Measurements from ENCODE around the gene VWF. TPM values are rescaled to one million over a fixed set of nuclear protein-coding genes. Genes with fewer than 3 reads are reported as not detected.

The VWF gene
- total RNA-seq = 0.05 to 0.08 TPM (median 0.07 TPM) in 3 replicates
- long read RNA-seq = 0 reads

- H3K27ac Mint-ChIP-seq (ENCODE audit: unreplicated experiment) = no peak within 1 kb of the TSS
- TF ChIP-seq CTCF (IDR thresholded peaks at IDR 0.05) = no peak
- H3K36me3 Mint-ChIP-seq (ENCODE audit: low read depth) = peaks cover 1% of the 10 kb centered on the region
- DNase-seq (ENCODE audit: low spot score) = no peak
- no peaks in the 10 kb centered on the region for H3K4me1 Mint-ChIP-seq (ENCODE audit: low read depth)
- no peaks in the 10 kb centered on the region for H3K9me3 Mint-ChIP-seq (ENCODE audit: low read depth)
- H3K27me3 Mint-ChIP-seq (ENCODE audit: low read depth) = peaks cover 2% of the 10 kb centered on the region
- no peak within 1 kb of the TSS for H3K4me3 Mint-ChIP-seq (ENCODE audit: unreplicated experiment)
These were observed at the start of gene VWF for GRCh38 chr12:6124411-6125309. VWF (minus strand) TSS chr12:6124670; CDS start chr12:6123196, 1,474 bp downstream.

GRCh38 chr12:6172862-6173261 is 48.4 kb upstream of the VWF start:
- DNase-seq (ENCODE audit: low spot score) = no peak
- no peak for TF ChIP-seq CTCF (IDR thresholded peaks at IDR 0.05)
- Mint-ChIP-seq H3K4me1 (ENCODE audit: low read depth) (peaks cover 10% of the 10 kb centered on the region), H3K36me3 (ENCODE audit: low read depth) (no peaks in the 10 kb centered on the region), H3K27me3 (ENCODE audit: low read depth) (no peaks in the 10 kb centered on the region), H3K9me3 (ENCODE audit: low read depth) (no peaks in the 10 kb centered on the region), H3K4me3 (ENCODE audit: unreplicated experiment) (no peak overlapping the region), H3K27ac (ENCODE audit: unreplicated experiment) (no peak overlapping the region)

- Mint-ChIP-seq H3K4me3 (ENCODE audit: unreplicated experiment) (no peak overlapping the region), H3K9me3 (ENCODE audit: low read depth) (no peaks in the 10 kb centered on the region), H3K27me3 (ENCODE audit: low read depth) (no peaks in the 10 kb centered on the region), H3K4me1 (ENCODE audit: low read depth) (peaks cover 18% of the 10 kb centered on the region), H3K27ac (ENCODE audit: unreplicated experiment) (no peak overlapping the region), H3K36me3 (ENCODE audit: low read depth) (no peaks in the 10 kb centered on the region)
- no peak for TF ChIP-seq CTCF (IDR thresholded peaks at IDR 0.05)
- DNase-seq (ENCODE audit: low spot score) = no peak
These were observed 47.6 kb upstream of the VWF start for GRCh38 chr12:6172086-6172485.

- H3K9me3 Mint-ChIP-seq (ENCODE audit: low read depth) = no peaks in the 10 kb centered on the region
- H3K27ac Mint-ChIP-seq (ENCODE audit: unreplicated experiment) = no peak overlapping the region
- no peak overlapping the region for H3K4me3 Mint-ChIP-seq (ENCODE audit: unreplicated experiment)
- H3K36me3 Mint-ChIP-seq (ENCODE audit: low read depth) = no peaks in the 10 kb centered on the region
- no peak for DNase-seq (ENCODE audit: low spot score)
- peaks cover 21% of the 10 kb centered on the region for H3K4me1 Mint-ChIP-seq (ENCODE audit: low read depth)
- no peaks in the 10 kb centered on the region for H3K27me3 Mint-ChIP-seq (ENCODE audit: low read depth)
- no peak for TF ChIP-seq CTCF (IDR thresholded peaks at IDR 0.05)
These were observed 47.0 kb upstream of the VWF start for GRCh38 chr12:6171409-6172015.

All from chondrocyte (in vitro differentiated cells).